WERI-Rb-1 (cell line): ENCODE data around the gene ADAM10.

Source experiments
- DNase-seq: peaks from one replicate; pipeline ENCODE4 v3.0.0-alpha.2; 2020
- H3K27ac ChIP-seq: fragments of 250-450 bp; sonication (Bioruptor Pico); 2 replicates; pipeline ENCODE4 v1.5.1; 2020; ENCODE audit warnings: mild to moderate bottlenecking, moderate library complexity
- H3K27me3 ChIP-seq: fragments of 250-450 bp; sonication (Bioruptor Pico); 2 replicates; pipeline ENCODE4 v1.5.1; 2021; ENCODE audit warnings: mild to moderate bottlenecking, low read depth, moderate library complexity; ENCODE audit not compliant: insufficient read depth, severe bottlenecking
- H3K36me3 ChIP-seq: fragments of 250-450 bp; sonication (Bioruptor Pico); 2 replicates; pipeline ENCODE4 v1.5.1; 2020; ENCODE audit warnings: mild to moderate bottlenecking, moderate library complexity
- H3K4me3 ChIP-seq: 2 replicates; pipeline ENCODE4 v1.5.1; 2011; ENCODE audit warnings: low read depth, mild to moderate bottlenecking, control low read depth, low read length
- H3K9me3 ChIP-seq: fragments of 250-450 bp; sonication (Bioruptor Pico); 2 replicates; pipeline ENCODE4 v1.5.1; 2021; ENCODE audit warnings: mild to moderate bottlenecking, moderate library complexity; ENCODE audit not compliant: severe bottlenecking
- CTCF ChIP-seq: IDR thresholded peaks from 2 replicates; pipeline ENCODE4 v1.5.1; 2011; ENCODE audit warnings: low read depth, mild to moderate bottlenecking, control low read depth, inconsistent platforms, low read length

ADAM10 gene

GRCh38 chr15:58749532-58750337 lies at the start of gene ADAM10:
TSS of gene ADAM10 (minus strand) at chr15:58749707. CDS start at chr15:58749534, 173 bp downstream.
- Histone ChIP-seq H3K4me3 (peak within 1 kb of the TSS; percentile 94), H3K9me3 (no peaks in the 10 kb centered on the region), H3K36me3 (no peaks in the 10 kb centered on the region; the same call in 1 of the 2 replicates), H3K27me3 (no peaks in the 10 kb centered on the region), H3K27ac (peak within 1 kb of the TSS; percentile 97)
- DNase-seq: peak; percentile 99
- no peak for TF ChIP-seq CTCF

- Histone ChIP-seq H3K4me3 (no peak overlapping the region), H3K27me3 (no peaks in the 10 kb centered on the region), H3K27ac (no peak overlapping the region), H3K9me3 (no peaks in the 10 kb centered on the region), H3K36me3 (no peaks in the 10 kb centered on the region; the same call in 1 of the 2 replicates)
- no peak for TF ChIP-seq CTCF
- no peak for DNase-seq
Observed at GRCh38 chr15:58797505-58797904, 48.0 kb upstream of the ADAM10 start.

GRCh38 chr15:58795825-58796224 lies 46.3 kb upstream of the ADAM10 start:
- H3K36me3 ChIP-seq: peaks cover 5% of the 10 kb centered on the region
- H3K9me3 ChIP-seq: no peaks in the 10 kb centered on the region
- H3K4me3 ChIP-seq: no peak overlapping the region
- no peak overlapping the region for H3K27ac ChIP-seq
- H3K27me3 ChIP-seq: no peaks in the 10 kb centered on the region
- DNase-seq: no peak
- TF ChIP-seq CTCF: no peak

- Histone ChIP-seq H3K27me3 (no peaks in the 10 kb centered on the region), H3K4me3 (no peak overlapping the region), H3K36me3 (peaks cover 9% of the 10 kb centered on the region), H3K9me3 (no peaks in the 10 kb centered on the region), H3K27ac (no peak overlapping the region)
- no peak for DNase-seq
- TF ChIP-seq CTCF: no peak
Observed at GRCh38 chr15:58793862-58794261, 44.4 kb upstream of the ADAM10 start.

- Histone ChIP-seq H3K36me3 (peaks cover 16% of the 10 kb centered on the region), H3K27me3 (no peaks in the 10 kb centered on the region), H3K4me3 (no peak overlapping the region), H3K9me3 (no peaks in the 10 kb centered on the region), H3K27ac (no peak overlapping the region)
- TF ChIP-seq CTCF: no peak
- DNase-seq: no peak
Observed at GRCh38 chr15:58788056-58788710, 38.7 kb upstream of the ADAM10 start.
